ENCODE measurements around the gene RABGAP1L. TPM values are rescaled to one million over a fixed set of nuclear protein-coding genes. Genes with fewer than 3 reads are reported as not detected.

The RABGAP1L gene
- polyA plus RNA-seq, 3 donors, result 35.2 to 75.3 (median 63.3) TPM

GRCh38 chr1:174958396-174958795, 799.1 kb downstream of the RABGAP1L start:
- H3K9me3 Mint-ChIP-seq, result peaks cover 0 to 3% (median 0%) of the 10 kb centered on the region in 7 donors
- peaks cover 7% of the 10 kb centered on the region in 2 donors for H3K36me3 Mint-ChIP-seq
- Histone ChIP-seq H4K20me1 (ENCODE audit: insufficient read depth, low read length) (no peaks in the 10 kb centered on the region), H2AFZ (ENCODE audit: insufficient read depth, low read depth, low read length, poor library complexity, severe bottlenecking) (no peak overlapping the region), H3K27me3 (ENCODE audit: control insufficient read depth in 2 of 2, insufficient read depth in 2 of 2, low read length in 2 of 2) (no peaks in the 10 kb centered on the region), H3K36me3 (replicated peaks in 1 of 2; ENCODE audit: control insufficient read depth in 1 of 2, insufficient read depth in 2 of 2, low read length in 2 of 2) (peaks cover 3 to 6% of the 10 kb centered on the region in 2 donors), H3K9ac (ENCODE audit: insufficient read depth, low read length, poor library complexity, severe bottlenecking) (no peak overlapping the region), H3K4me1 (ENCODE audit: control insufficient read depth in 1 of 2, insufficient read depth in 2 of 2, low read length in 2 of 2) (peaks cover 45 to 65% of the 10 kb centered on the region in 2 donors), H3K79me2 (ENCODE audit: insufficient read depth, low read length) (no peaks in the 10 kb centered on the region), H3K4me3 (replicated peaks in 1 of 3; ENCODE audit: low read depth in 2 of 3, low read length in 3 of 3) (no peak overlapping the region), H3K4me2 (replicated peaks; ENCODE audit: extremely low read depth, low read length, poor library complexity, severe bottlenecking) (no peak overlapping the region), H3K27ac (ENCODE audit: low read depth in 1 of 2, low read length in 2 of 2) (no peak overlapping the region), H3K9me3 (replicated peaks in 1 of 2; ENCODE audit: control insufficient read depth in 1 of 2, insufficient read depth in 1 of 2, low read length in 2 of 2) (no peaks in the 10 kb centered on the region)
- no peaks in the 10 kb centered on the region for H3K27me3 Mint-ChIP-seq (ENCODE audit: low read depth in 3 of 3)
- H3K4me1 Mint-ChIP-seq, result peaks cover 46% of the 10 kb centered on the region
- intact Hi-C loops (cut with micrococcal nuclease), result no loop called here
- no peak for TF ChIP-seq CTCF (IDR thresholded peaks at IDR 0.05)
- no CpG with 5 or more reads among the region's 1 CpG for WGBS (ENCODE audit: insufficient coverage)
- H3K4me3 Mint-ChIP-seq, result no peak overlapping the region
- DNase-seq, result no peak
- H3K27ac Mint-ChIP-seq, result no peak overlapping the region

GRCh38 chr1:174960362-174960761, 801.0 kb downstream of the RABGAP1L start:
- TF ChIP-seq CTCF (IDR thresholded peaks at IDR 0.05), result no peak
- no peaks in the 10 kb centered on the region for H3K27me3 Mint-ChIP-seq (ENCODE audit: low read depth in 3 of 3)
- Histone ChIP-seq H3K9me3 (replicated peaks in 1 of 2; ENCODE audit: control insufficient read depth in 1 of 2, insufficient read depth in 1 of 2, low read length in 2 of 2) (no peaks in the 10 kb centered on the region), H3K4me1 (ENCODE audit: control insufficient read depth in 1 of 2, insufficient read depth in 2 of 2, low read length in 2 of 2) (peaks cover 41 to 65% of the 10 kb centered on the region in 2 donors), H3K4me2 (replicated peaks; ENCODE audit: extremely low read depth, low read length, poor library complexity, severe bottlenecking) (peak overlapping the region; percentile 45), H3K27me3 (ENCODE audit: control insufficient read depth in 2 of 2, insufficient read depth in 2 of 2, low read length in 2 of 2) (no peaks in the 10 kb centered on the region), H4K20me1 (ENCODE audit: insufficient read depth, low read length) (no peaks in the 10 kb centered on the region), H3K4me3 (replicated peaks in 1 of 3; ENCODE audit: low read depth in 2 of 3, low read length in 3 of 3) (peak overlapping the region in 1 of 3 experiments; percentile 40), H3K36me3 (replicated peaks in 1 of 2; ENCODE audit: control insufficient read depth in 1 of 2, insufficient read depth in 2 of 2, low read length in 2 of 2) (peaks cover 3 to 6% of the 10 kb centered on the region in 2 donors), H2AFZ (ENCODE audit: insufficient read depth, low read depth, low read length, poor library complexity, severe bottlenecking) (no peak overlapping the region), H3K79me2 (ENCODE audit: insufficient read depth, low read length) (no peaks in the 10 kb centered on the region), H3K9ac (ENCODE audit: insufficient read depth, low read length, poor library complexity, severe bottlenecking) (no peak overlapping the region), H3K27ac (ENCODE audit: low read depth in 1 of 2, low read length in 2 of 2) (peak overlapping the region in 1 of 2 donors; percentile 70)
- peaks cover 45% of the 10 kb centered on the region for H3K4me1 Mint-ChIP-seq
- no CpG with 5 or more reads among the region's 2 CpGs for WGBS (ENCODE audit: insufficient coverage)
- intact Hi-C loops (cut with micrococcal nuclease), result no loop called here
- H3K36me3 Mint-ChIP-seq, result peaks cover 7% of the 10 kb centered on the region in 2 donors
- H3K4me3 Mint-ChIP-seq, result peak overlapping the region in 1 of 2 donors; percentile 69
- DNase-seq, result peak in 1 of 3 donors; percentile 53
- peak overlapping the region; percentile 65 to 92 (median 79) for H3K27ac Mint-ChIP-seq
- no peaks in the 10 kb centered on the region for H3K9me3 Mint-ChIP-seq

Data from CD14-positive monocyte (primary cell).